Myometrial cell (primary cell): Measurements from ENCODE around the gene PPP6R3. TPM values are rescaled to one million over a fixed set of nuclear protein-coding genes. Genes with fewer than 3 reads are reported as not detected.

Experiments used
- total RNA-seq: library from RNA; depleted of rRNA; stranded (reverse); fragments of >200 nt; gene quantifications from 2 replicates; pipeline ENCODE4 v1.2.3, GENCODE V29; 2015

Gene PPP6R3, protein sequence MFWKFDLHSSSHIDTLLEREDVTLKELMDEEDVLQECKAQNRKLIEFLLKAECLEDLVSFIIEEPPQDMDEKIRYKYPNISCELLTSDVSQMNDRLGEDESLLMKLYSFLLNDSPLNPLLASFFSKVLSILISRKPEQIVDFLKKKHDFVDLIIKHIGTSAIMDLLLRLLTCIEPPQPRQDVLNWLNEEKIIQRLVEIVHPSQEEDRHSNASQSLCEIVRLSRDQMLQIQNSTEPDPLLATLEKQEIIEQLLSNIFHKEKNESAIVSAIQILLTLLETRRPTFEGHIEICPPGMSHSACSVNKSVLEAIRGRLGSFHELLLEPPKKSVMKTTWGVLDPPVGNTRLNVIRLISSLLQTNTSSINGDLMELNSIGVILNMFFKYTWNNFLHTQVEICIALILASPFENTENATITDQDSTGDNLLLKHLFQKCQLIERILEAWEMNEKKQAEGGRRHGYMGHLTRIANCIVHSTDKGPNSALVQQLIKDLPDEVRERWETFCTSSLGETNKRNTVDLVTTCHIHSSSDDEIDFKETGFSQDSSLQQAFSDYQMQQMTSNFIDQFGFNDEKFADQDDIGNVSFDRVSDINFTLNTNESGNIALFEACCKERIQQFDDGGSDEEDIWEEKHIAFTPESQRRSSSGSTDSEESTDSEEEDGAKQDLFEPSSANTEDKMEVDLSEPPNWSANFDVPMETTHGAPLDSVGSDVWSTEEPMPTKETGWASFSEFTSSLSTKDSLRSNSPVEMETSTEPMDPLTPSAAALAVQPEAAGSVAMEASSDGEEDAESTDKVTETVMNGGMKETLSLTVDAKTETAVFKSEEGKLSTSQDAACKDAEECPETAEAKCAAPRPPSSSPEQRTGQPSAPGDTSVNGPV
- total RNA-seq: 60.0 and 74.4 TPM in 2 replicates

GRCh38 chr11:68460741-68461574 is at the start of gene PPP6R3:
Gene PPP6R3 (plus strand): TSS chr11:68460752. CDS start chr11:68537665, 76,913 bp downstream.

Other genes starting within 250 kb of the PPP6R3 start
- gene KMT5B, start 247.5 kb upstream of the PPP6R3 start, total RNA-seq: 7.8 and 11.7 TPM in 2 replicates
- gene C11orf24, start 188.8 kb upstream of the PPP6R3 start, total RNA-seq: 75.1 and 94.8 TPM in 2 replicates
- gene LRP5, start 148.2 kb upstream of the PPP6R3 start, total RNA-seq: 14.4 and 16.4 TPM in 2 replicates
- 2.3 and 3.5 TPM in 2 replicates for gene GAL, start 223.8 kb downstream of the PPP6R3 start, total RNA-seq